Upper lobe of left lung (tissue), 6 donors: ENCODE data around the gene PCSK5. TPM values are rescaled to one million over a fixed set of nuclear protein-coding genes. Genes with fewer than 3 reads are reported as not detected.
A peak's percentile ranks its signal among the peaks of the same experiment; 100 is the strongest.

Experiments
- ATAC-seq, 2 donors: fragments of 200-7000 bp; cut with Tn5 transposase; one replicate each; pipeline ENCODE4 v1.9.1; 2022; ENCODE audit warnings: mild to moderate bottlenecking in 2 of 2, moderate library complexity in 2 of 2; ENCODE audit not compliant: low FRiP score in 2 of 2
- DNase-seq, 2 donors: peaks; one replicate each; pipeline ENCODE4 v3.0.0-alpha.2; 2019 to 2020
- H3K27ac ChIP-seq, 4 donors: fragments of 200-600 bp; sonication (generic); one replicate each; pipeline ENCODE4 v1.5.1; 2016 to 2019
- H3K27me3 ChIP-seq, 4 donors: fragments of 200-600 bp; sonication (generic); one replicate each; pipeline ENCODE4 v1.5.1; 2017 to 2019
- H3K36me3 ChIP-seq, 4 donors: fragments of 200-600 bp; sonication (generic); one replicate each; pipeline ENCODE4 v1.5.1; 2016 to 2019
- H3K4me1 ChIP-seq, 4 donors: fragments of 200-600 bp; sonication (generic); one replicate each; pipeline ENCODE4 v1.5.1; 2018 to 2019
- H3K4me3 ChIP-seq, 4 donors: fragments of 200-600 bp; sonication (generic); one replicate each; pipeline ENCODE4 v1.5.1; 2017 to 2019; ENCODE audit warnings: mild to moderate bottlenecking in 2 of 4, moderate library complexity in 1 of 4
- H3K9me3 ChIP-seq, 4 donors: fragments of 200-600 bp; sonication (generic); one replicate each; pipeline ENCODE4 v1.5.1; 2018 to 2019
- EP300 ChIP-seq, 4 donors: sonication (generic); formaldehyde crosslinking; IDR thresholded peaks; one replicate each; pipeline ENCODE4 v1.5.1; 2017; ENCODE audit warnings: antibody characterized with exemption in 4 of 4, control low read depth in 2 of 4
- POLR2A ChIP-seq, 4 donors: fragments of 450-650 bp; IDR thresholded peaks; one replicate each; pipeline ENCODE4 v1.5.1; 2016 to 2017; ENCODE audit warnings: antibody characterized with exemption in 4 of 4, mild to moderate bottlenecking in 2 of 4
- POLR2AphosphoS5 ChIP-seq, 2 donors: sonication (generic); formaldehyde crosslinking; IDR thresholded peaks; one replicate each; pipeline ENCODE4 v1.5.1; 2017; ENCODE audit warnings: antibody characterized with exemption in 2 of 2
- WGBS, 2 donors: methylation state at CpG; one replicate each; pipeline ENCODE4 v1.1.5; 2017 to 2018; 5-methylcytosine and 5-hydroxymethylcytosine counted together
- total RNA-seq, 6 donors: library from RNA; depleted of rRNA in 4 of 6; stranded (reverse); fragments of >200 nt in 4 of 6; gene quantifications; one replicate each; pipeline versions ENCODE4 v1.1.0 to v1.2.1, GENCODE V29; 2016 to 2021
- TF ChIP-seq, protein P1 (sequence below), 6 experiments: fragments of 450-650 bp in 4 of 6; fragments of 200-600 bp in 2 of 6; sonication (generic) in 2 of 6; IDR thresholded peaks; one replicate each; pipeline ENCODE4 v1.5.1; 2016 to 2019; ENCODE audit warnings: antibody characterized with exemption in 6 of 6
- donor health status: DM: no; HTN: no; CAD: no; lungs with moderate emphysema.
- donor health status: DM: no; HTN: yes; CAD: no; lungs with severe emphysema.

The PCSK5 gene
- total RNA-seq, 6 donors from 2014 or later: 12.8 to 29.2 (median 18.3) TPM

DNA sequence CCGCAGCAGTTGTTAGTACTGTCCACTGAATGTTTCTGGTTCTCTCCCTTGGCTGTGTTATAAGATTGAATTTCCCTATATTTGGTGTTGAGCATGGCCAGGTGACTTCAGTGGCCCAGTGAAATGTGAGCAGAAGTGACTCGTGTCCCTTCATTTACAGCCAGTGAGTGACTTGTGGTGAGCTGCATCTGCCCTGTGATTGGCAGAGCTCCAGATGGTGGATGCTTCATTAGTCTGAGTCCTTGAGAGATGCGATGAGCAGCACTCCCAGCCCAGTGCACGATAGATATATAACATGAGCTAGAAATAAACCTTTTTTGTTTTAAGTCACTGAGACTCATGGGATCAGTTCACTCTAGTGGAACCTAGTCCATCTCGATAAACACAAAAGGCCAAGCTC lies 19.3 kb downstream of the PCSK5 start:
- 85 to 97% methylated on average over 5 of the region's 5 CpGs for WGBS, 2 donors
- Histone ChIP-seq H3K36me3 (no peaks in the 10 kb centered on the region), H3K27ac (no peak overlapping the region), H3K4me3 (no peak overlapping the region), H3K27me3 (no peaks in the 10 kb centered on the region), H3K9me3 (no peaks in the 10 kb centered on the region), H3K4me1 (no peaks in the 10 kb centered on the region)
- ATAC-seq (no peak), DNase-seq (no peak)
- TF ChIP-seq EP300 (IDR thresholded peaks at IDR 0.05) (no peak), POLR2AphosphoS5 (IDR thresholded peaks at IDR 0.05) (no peak), POLR2A (IDR thresholded peaks at IDR 0.05) (no peak)
- TF ChIP-seq, protein P1, sequence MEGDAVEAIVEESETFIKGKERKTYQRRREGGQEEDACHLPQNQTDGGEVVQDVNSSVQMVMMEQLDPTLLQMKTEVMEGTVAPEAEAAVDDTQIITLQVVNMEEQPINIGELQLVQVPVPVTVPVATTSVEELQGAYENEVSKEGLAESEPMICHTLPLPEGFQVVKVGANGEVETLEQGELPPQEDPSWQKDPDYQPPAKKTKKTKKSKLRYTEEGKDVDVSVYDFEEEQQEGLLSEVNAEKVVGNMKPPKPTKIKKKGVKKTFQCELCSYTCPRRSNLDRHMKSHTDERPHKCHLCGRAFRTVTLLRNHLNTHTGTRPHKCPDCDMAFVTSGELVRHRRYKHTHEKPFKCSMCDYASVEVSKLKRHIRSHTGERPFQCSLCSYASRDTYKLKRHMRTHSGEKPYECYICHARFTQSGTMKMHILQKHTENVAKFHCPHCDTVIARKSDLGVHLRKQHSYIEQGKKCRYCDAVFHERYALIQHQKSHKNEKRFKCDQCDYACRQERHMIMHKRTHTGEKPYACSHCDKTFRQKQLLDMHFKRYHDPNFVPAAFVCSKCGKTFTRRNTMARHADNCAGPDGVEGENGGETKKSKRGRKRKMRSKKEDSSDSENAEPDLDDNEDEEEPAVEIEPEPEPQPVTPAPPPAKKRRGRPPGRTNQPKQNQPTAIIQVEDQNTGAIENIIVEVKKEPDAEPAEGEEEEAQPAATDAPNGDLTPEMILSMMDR (IDR thresholded peaks at IDR 0.05): no peak

- Histone ChIP-seq H3K9me3 (no peaks in the 10 kb centered on the region), H3K4me3 (no peak overlapping the region), H3K36me3 (no peaks in the 10 kb centered on the region), H3K4me1 (no peaks in the 10 kb centered on the region), H3K27ac (no peak overlapping the region), H3K27me3 (no peaks in the 10 kb centered on the region)
- TF ChIP-seq POLR2A (IDR thresholded peaks at IDR 0.05) (no peak), POLR2AphosphoS5 (IDR thresholded peaks at IDR 0.05) (no peak), EP300 (IDR thresholded peaks at IDR 0.05) (no peak)
- TF ChIP-seq, protein P1 (IDR thresholded peaks at IDR 0.05): no peak
- DNase-seq (no peak), ATAC-seq (no peak)
- 81 to 82% methylated on average over 4 of the region's 4 CpGs for WGBS, 2 donors
These were observed 20.3 kb downstream of the PCSK5 start for GRCh38 chr9:75910731-75911130.

DNA sequence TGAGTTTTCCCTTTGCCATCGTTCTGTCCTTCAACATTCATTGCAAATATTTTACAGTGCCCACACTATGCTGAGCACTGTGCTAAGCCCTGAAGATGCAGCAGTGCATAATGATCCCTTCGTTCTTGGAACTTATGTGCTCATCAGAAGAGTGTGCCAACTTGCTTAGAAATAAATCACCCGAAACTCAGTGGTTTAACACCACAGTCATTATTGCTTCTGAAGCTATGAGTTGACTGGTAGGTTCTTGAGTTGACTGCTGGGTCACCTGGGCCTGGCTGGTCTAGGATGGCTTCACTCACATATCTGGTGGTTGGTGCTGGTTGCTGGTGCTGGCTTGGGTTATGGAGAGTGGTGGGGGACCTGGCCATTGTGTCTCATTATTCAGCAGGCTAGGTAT lies 20.9 kb downstream of the PCSK5 start:
- H3K27me3 ChIP-seq: no peaks in the 10 kb centered on the region
- H3K36me3 ChIP-seq: no peaks in the 10 kb centered on the region
- TF ChIP-seq POLR2AphosphoS5 (IDR thresholded peaks at IDR 0.05) (no peak), EP300 (IDR thresholded peaks at IDR 0.05) (no peak), POLR2A (IDR thresholded peaks at IDR 0.05) (no peak)
- TF ChIP-seq, protein P1 (IDR thresholded peaks at IDR 0.05): no peak

GRCh38 chr9:75912951-75913350 lies 22.5 kb downstream of the PCSK5 start:
- H3K27ac ChIP-seq: no peak overlapping the region
- DNase-seq: no peak
- WGBS, 2 donors: 97 to 98% methylated on average over 3 of the region's 3 CpGs
- H3K9me3 ChIP-seq: no peaks in the 10 kb centered on the region
- H3K4me3 ChIP-seq: no peak overlapping the region
- TF ChIP-seq, protein P1 (IDR thresholded peaks at IDR 0.05): no peak
- no peak for TF ChIP-seq EP300 (IDR thresholded peaks at IDR 0.05)
- no peak for TF ChIP-seq POLR2A (IDR thresholded peaks at IDR 0.05)
- no peak for TF ChIP-seq POLR2AphosphoS5 (IDR thresholded peaks at IDR 0.05)
- H3K27me3 ChIP-seq: no peaks in the 10 kb centered on the region
- H3K36me3 ChIP-seq: no peaks in the 10 kb centered on the region
- H3K4me1 ChIP-seq: no peaks in the 10 kb centered on the region
- no peak for ATAC-seq

More for the DNA sequence above, 20.9 kb downstream of the PCSK5 start:
- ATAC-seq: peak in 1 of 2 donors; percentile 19
- DNase-seq: no peak
- Histone ChIP-seq H3K4me3 (no peak overlapping the region), H3K27ac (no peak overlapping the region), H3K9me3 (no peaks in the 10 kb centered on the region), H3K4me1 (no peaks in the 10 kb centered on the region)
- WGBS, 2 donors: 75 to 90% methylated on average over 3 of the region's 3 CpGs

- no peak for TF ChIP-seq POLR2A (IDR thresholded peaks at IDR 0.05)
- TF ChIP-seq EP300 (IDR thresholded peaks at IDR 0.05): no peak
- TF ChIP-seq, protein P1 (IDR thresholded peaks at IDR 0.05): no peak
- no peak for TF ChIP-seq POLR2AphosphoS5 (IDR thresholded peaks at IDR 0.05)
- 92 to 95% methylated on average over 4 of the region's 4 CpGs for WGBS, 2 donors
- ATAC-seq (no peak), DNase-seq (no peak)
- H3K27ac ChIP-seq: no peak overlapping the region
- H3K4me3 ChIP-seq: no peak overlapping the region
- H3K27me3 ChIP-seq: no peaks in the 10 kb centered on the region
- no peaks in the 10 kb centered on the region for H3K36me3 ChIP-seq
- no peaks in the 10 kb centered on the region for H3K4me1 ChIP-seq
- no peaks in the 10 kb centered on the region for H3K9me3 ChIP-seq
These were observed 23.5 kb downstream of the PCSK5 start for GRCh38 chr9:75914002-75914401.
